HG02943 (cell line): ENCODE measurements around the gene FSTL1.
"Not testable (repeated sequence)": the region's sequence is repeated elsewhere in the genome, so short reads cannot be mapped to it uniquely, and the experiment has no call there.

Experiments used
- ATAC-seq: cut with Tn5 transposase; IDR thresholded peaks from one replicate; pipeline ENCODE4 v1.9.1; 2021; ENCODE audit warnings: mild to moderate bottlenecking, low read depth, moderate library complexity; ENCODE audit not compliant: unreplicated experiment

FSTL1 gene

DNA sequence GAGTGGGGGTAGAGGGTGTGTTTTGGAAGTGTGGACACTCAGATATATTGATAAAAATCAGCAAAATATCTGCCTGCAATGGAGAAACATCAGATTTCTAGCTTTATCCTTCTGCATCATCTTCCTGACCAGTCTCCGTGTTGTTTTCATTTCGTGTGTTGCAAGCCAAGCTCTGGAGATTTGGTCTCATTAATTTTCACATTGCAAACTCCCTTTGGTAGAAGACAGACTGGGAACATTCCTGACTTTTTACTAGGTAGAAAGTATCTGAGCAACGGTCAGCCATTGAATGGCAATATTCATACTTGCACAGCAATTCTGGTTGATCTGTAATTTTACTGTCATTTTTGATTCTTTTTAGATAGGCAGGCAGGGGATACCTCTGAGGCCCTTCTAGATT is 30.4 kb downstream of the FSTL1 start:
- ATAC-seq, result no peak

- ATAC-seq, result no peak
Measured at GRCh38 chr3:120419797-120420196, 31.0 kb downstream of the FSTL1 start.

- no peak for ATAC-seq
Measured at GRCh38 chr3:120418866-120419490, 31.8 kb downstream of the FSTL1 start.

- no peak for ATAC-seq
Measured at GRCh38 chr3:120418446-120418845, 32.3 kb downstream of the FSTL1 start.

- peak; percentile 100 for ATAC-seq
Measured at GRCh38 chr3:120417272-120417911, 33.4 kb downstream of the FSTL1 start.

DNA sequence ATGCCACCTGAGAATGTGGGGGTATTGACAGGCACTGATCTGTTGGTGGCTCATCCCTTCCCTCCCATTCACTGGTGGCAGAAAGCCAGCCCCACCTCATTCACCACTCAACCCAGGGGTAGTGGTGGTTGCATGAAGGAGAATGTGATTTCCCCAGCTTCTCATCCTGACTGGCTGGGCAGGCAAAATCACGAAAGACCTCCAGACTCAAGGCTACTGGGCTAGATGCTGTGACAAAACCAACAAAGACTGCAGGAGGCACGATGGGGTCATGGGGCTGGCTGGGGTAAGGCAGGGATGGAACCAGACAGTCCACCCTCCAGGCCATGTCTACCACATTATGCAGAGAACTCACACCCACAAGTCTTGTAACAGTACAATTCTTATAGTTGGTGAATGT is 33.9 kb downstream of the FSTL1 start:
- peak; percentile 31 for ATAC-seq

DNA sequence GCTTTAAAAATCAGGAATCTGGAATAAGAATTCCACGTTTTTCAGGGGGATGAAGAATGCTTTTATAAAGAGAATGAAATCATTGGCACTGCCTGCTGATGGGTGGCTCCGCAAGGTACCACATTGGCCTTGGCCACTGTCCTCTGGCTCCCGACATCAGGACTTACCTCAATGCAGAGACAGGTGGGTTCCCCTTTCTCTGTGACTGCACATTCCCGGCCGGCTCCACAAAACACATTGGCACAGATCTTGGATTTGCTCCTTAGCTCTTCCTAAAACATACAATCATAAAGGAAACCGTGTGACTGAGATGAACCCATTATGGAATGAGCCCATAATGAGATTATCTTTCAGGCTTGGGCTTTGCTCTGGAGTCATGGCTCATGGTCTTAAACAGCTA is 35.0 kb downstream of the FSTL1 start:
- no peak for ATAC-seq

- ATAC-seq, result no peak
Measured at GRCh38 chr3:120410541-120410940, 40.3 kb downstream of the FSTL1 start.

DNA sequence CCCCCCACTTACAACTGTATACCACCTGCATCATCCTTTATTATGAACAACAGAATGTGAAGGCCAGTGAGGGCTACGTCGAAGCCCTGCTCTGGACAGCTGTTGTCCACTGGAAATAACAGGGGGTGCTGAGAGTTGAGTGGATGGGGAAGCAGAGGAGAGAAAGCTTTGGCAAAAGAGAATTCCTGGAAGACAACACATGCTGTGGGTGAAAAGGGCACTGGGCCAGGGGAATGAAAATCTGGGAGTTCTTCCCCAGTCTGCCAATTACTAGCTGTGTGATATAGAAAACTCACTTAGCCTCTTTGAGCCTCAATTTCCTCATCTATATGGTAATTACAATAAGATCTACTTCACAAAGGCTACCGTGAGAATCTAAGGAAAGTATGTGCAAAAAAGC is 40.7 kb downstream of the FSTL1 start:
- ATAC-seq, result no peak

- no peak for ATAC-seq
Measured at GRCh38 chr3:120407508-120408287, 43.1 kb downstream of the FSTL1 start.

DNA sequence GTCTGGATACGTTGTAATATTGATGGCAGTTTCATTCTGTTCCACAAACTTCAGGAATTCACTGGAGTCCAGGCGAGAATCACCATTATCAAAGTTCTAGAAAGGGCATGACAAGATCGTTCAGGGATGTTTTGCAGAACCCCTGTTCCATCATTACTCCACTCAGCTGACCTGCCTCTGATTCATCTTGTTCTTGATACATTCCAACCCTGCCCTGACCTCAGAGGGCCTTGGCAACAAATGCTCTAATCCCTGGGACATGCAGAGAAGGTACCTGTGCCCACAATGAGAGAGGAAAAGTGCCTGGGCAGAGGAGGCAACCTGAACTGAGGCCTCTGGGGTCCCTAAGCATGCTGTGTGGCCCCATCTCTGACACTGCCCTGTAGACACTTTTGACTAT is 45.9 kb downstream of the FSTL1 start:
- ATAC-seq, result no peak

DNA sequence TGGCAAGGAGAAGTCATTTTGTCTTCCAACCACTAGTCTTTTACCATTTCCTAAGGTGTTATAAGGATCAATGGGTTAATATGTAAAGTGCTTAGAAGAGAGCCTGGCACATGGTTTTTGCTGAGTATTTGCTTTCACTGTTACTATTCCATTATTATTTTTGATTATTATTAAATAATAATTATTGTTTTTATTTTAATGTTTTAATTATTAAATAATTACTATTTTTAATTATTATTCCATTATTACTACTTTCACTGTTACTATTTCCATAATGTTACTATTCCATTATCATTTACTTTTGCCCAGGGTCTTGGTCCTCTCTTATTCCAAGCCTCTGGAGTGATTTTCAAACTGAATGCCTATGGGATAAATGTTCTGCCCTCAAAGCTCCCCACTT is 48.5 kb downstream of the FSTL1 start:
- ATAC-seq, result no peak

GRCh38 chr3:120399372-120399771 is 51.4 kb downstream of the FSTL1 start:
- peak; percentile 96 for ATAC-seq

- ATAC-seq, result no peak
Measured at GRCh38 chr3:120396469-120396868, 54.3 kb downstream of the FSTL1 start.

- no peak for ATAC-seq
Measured at GRCh38 chr3:120394347-120394746, 56.4 kb downstream of the FSTL1 start.

GRCh38 chr3:120393761-120394160 is 57.0 kb downstream of the FSTL1 start:
- no peak for ATAC-seq

- no peak for ATAC-seq
Measured at GRCh38 chr3:120393243-120393642, 57.5 kb downstream of the FSTL1 start.

- ATAC-seq, result no peak
Measured at GRCh38 chr3:120382941-120383447, 67.8 kb downstream of the FSTL1 start.

DNA sequence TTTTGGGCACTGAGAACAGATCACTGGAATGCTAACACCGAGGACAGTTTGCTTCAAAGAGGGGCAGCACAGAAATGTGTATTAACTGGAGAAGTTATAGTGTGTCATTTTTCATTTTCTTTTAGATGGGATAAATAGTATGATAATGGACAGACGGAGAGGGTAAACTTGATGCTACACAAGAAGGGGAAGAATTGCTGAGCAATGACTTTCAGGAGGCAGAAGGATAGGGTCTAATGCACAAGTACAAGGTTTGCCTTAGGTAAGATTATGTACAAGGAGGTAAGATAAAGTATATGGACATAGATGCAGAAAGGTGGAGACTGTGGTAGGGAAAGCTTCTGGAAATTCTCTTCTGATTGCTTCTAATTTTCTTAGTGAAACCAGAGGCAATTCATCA is 69.3 kb downstream of the FSTL1 start:
- no peak for ATAC-seq

DNA sequence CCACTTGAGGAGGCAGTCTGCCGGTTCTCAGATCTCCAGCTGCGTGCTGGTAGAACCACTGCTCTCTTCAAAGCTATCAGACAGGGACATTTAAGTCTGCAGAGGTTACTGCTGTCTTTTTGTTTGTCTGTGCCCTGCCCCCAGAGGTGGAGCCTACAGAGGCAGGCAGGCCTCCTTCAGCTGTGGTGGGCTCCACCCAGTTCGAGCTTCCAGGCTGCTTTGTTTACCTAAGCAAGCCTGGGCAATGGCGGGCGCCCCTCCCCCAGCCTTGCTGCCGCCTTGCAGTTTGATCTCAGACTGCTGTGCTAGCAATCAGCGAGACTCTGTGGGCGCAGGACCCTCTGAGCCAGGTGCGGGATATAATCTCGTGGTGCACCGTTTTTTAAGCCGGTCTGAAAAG is 72.8 kb downstream of the FSTL1 start:
- not testable (repeated sequence) for ATAC-seq

DNA sequence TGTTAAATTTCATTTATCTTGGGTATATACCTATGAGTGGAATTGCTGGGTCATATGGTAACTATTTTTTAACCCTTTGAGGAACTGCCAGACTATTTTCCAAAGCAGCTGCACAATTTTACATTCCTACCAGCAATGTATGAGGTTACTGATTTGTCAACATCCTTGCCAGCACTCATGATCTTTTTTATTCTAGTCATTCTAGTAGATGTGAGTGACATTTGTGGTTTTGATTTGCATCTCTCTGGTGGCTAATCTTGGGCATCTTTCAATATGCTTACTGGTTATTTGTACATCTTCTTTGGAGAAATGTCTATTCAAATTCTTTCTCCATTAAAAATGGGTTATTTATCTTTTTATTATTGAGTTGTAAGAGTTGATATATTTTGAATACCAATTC is 80.3 kb downstream of the FSTL1 start:
- ATAC-seq, result no peak
